ENCODE measurements around the gene CEP95.
A peak's percentile ranks its signal among the peaks of the same experiment; 100 is the strongest.

DNA sequence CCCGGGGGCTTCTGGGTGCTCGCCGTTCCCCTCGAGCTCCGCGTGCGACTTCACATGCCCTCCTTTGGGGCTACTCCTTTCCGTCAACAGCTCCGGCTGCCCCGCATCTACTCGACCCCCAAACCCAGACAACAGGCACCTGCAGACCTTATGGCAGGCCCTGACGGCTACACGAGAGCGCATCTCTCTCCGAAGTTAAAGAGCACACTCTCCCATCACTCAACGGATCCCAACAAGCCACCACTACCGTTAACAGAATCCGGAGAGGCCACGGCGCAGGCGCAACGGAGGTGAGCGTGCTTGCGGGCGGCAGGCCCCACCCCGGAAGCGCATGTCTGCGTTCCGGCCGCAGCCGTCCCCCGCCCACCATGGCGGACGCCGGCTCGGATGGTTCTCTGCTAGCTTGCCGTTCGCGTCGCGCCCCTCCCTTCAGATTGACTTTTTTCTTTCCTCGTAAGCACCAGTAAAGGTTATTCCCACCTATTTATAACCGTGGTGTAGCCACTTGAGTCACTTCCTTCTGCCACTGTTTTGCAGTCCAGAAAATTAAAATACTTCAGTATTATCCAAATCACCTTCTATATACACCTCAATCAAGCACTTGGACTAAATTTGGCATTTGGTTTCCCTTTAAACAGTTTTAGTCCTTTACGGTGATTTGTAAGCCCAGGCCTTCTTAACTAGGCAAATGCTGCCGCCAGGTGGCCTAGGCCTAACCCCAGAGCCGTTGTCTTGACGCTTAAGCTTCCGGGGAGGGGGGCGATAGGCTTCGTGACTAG, 9.8 kb upstream of the CEP95 start, which contains the start of gene POLG2:
- TF ChIP-seq, protein P1, sequence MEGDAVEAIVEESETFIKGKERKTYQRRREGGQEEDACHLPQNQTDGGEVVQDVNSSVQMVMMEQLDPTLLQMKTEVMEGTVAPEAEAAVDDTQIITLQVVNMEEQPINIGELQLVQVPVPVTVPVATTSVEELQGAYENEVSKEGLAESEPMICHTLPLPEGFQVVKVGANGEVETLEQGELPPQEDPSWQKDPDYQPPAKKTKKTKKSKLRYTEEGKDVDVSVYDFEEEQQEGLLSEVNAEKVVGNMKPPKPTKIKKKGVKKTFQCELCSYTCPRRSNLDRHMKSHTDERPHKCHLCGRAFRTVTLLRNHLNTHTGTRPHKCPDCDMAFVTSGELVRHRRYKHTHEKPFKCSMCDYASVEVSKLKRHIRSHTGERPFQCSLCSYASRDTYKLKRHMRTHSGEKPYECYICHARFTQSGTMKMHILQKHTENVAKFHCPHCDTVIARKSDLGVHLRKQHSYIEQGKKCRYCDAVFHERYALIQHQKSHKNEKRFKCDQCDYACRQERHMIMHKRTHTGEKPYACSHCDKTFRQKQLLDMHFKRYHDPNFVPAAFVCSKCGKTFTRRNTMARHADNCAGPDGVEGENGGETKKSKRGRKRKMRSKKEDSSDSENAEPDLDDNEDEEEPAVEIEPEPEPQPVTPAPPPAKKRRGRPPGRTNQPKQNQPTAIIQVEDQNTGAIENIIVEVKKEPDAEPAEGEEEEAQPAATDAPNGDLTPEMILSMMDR (conservative IDR thresholded peaks at IDR 0.05 in 1 of 2, IDR thresholded peaks at IDR 0.05 in 1 of 2; ENCODE audit: extremely low read depth in 1 of 2, insufficient read depth in 1 of 2, low read depth in 1 of 2, low read length in 2 of 2), result peak; percentile 53 to 70
- TF ChIP-seq EZH2 (IDR thresholded peaks at IDR 0.05; ENCODE audit: borderline replicate concordance, low read length), result no peak

Data from mammary epithelial cell (primary cell).